Endothelial cell of hepatic sinusoid (primary cell): ENCODE results near the gene CYP2B6.
"Not testable (repeated sequence)": the region's sequence is repeated elsewhere in the genome, so short reads cannot be mapped to it uniquely, and the experiment has no call there.

Experiments used
- in situ Hi-C: cut with HindIII; loops from 2 replicates; pipeline ENCODE4 v1.10.0; 2017; ENCODE audit warnings: low sequenced_read_pairs

Gene CYP2B6

DNA sequence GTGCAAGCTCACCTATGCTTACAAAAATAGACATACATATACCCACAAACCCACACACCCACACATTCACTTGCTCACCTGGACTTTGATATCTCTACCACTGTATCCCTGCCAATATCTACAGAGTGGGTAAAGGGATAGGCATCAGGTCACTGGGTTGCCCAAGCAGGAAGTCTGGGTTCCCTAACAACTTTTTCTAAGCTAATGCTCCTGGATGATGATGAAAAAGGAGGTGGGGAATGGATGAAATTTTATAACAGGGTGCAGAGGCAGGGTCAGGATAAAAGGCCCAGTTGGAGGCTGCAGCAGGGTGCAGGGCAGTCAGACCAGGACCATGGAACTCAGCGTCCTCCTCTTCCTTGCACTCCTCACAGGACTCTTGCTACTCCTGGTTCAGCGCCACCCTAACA is at the start of gene CYP2B6:
Gene CYP2B6, plus strand, starts transcription at position 311 of the 410 bp plus-strand sequence. Its CDS starts 24 bp downstream, at position 335.
- in situ Hi-C loops, result no loop called here

DNA sequence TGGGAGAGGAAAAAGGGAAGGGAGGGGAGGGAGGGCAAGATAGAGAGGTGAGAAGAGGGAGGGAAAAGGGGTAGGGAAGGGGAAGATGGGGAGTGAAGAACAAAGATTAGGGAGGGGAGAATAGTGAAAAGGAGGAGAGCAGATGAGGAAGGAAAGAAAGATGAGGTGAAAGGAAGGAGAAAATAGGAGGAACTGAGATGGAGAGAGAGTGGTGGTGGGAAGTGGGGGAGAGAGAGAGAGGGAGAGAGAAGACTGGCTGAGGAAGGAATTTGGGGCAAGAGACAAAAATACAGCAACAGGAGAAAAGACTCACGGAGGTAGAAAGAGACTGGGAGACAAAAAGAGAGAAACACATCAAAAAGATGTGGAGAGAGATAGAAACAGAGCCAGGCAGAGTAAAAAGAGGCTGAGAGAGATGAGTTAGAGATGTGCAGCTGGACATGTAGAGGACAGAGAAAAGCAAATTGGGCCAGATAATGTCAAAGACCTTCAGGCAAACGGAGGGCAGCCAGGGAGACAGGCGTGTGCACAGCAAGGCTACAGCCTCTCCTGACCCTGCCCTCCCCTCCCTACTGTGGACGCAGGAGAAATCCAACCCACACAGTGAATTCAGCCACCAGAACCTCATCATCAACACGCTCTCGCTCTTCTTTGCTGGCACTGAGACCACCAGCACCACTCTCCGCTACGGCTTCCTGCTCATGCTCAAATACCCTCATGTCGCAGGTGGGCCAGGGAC is 49.4 kb upstream of the CYP2B6 start:
- in situ Hi-C loops, result no loop called here

DNA sequence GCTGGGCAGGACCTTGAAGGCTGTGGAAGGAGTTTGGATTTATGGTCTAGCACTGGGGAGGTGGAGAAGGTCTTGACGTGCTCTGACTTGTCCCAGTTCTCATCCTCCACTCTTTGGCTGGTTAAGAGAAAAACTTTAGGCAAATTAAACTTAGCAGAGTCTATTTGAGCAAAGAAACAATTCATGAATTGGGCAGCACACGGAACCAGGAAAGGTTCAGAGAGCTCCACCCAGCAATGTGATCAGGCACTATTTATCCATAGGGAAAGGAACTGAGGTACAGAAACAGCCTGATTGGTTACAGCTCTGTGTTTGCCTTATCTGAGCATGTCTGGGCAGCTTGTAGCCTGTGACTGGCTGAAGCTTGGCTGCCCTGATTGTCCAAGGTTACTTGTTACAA is 45.4 kb upstream of the CYP2B6 start:
- in situ Hi-C loops, result no loop called here

DNA sequence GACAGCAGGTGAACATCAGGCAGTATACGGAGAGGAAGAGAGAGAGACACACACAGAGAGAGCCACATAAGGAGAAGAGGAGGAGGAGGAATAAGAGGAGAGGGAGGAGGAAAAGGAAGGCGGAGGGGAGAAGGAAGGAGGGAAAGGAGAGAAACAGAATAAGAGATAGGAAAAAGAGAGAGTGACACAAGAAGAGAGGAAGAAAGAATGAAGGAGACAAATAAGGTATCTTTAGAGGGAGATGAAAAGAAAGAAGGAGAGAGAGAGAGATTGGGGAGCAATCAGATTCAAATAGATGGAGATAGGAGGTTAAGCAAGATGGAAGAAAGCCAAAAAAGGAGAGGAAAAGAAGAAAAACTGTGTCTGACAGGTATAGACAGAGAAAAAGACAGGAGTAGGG is 44.0 kb upstream of the CYP2B6 start:
- in situ Hi-C loops, result no loop called here

DNA sequence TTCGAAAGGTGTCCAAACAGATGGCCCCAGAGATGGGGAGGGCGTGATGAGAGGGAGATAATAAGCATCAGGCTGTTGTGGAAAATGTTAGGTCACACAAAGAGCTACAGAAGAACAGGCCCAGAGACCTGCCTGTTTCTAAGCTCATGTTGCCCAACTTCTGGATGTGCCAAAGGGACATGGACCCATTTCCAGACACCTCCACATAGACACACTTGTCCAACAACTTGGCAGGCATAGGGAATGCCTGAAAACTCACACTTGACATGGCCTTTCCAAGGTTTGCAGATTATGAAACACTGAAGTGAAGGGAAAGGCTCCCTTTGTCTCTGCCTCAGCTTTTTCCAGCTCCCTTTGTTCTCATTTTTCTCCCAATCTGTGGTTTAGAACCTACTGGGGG is 43.5 kb upstream of the CYP2B6 start:
- in situ Hi-C loops, result no loop called here

DNA sequence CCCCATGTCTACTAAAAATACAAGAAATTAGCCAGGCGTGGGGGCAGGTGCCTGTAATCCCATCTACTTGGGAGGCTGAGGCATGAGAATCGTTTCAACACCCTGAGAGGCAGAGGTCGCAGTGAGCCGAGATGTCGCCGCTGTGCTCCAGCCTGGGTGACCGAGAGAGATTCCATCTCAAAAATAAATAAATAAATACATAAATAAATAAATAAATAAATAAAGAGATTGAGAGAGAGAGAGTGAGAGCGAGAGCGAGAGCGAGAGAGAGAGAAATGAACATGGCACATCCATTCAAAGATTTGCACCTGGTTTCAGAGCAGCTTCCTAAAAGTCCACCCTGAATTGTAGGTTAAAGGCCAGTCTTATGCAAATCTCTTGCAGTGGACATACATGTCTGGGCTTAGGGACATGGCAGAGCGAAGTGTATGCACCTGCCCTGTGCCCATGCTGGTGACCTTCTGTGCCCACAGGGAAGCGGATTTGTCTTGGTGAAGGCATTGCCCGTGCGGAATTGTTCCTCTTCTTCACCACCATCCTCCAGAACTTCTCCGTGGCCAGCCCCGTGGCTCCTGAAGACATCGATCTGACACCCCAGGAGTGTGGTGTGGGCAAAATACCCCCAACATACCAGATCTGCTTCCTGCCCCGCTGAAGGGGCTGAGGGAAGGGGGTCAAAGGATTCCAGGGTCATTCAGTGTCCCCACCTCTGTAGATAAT is 42.3 kb upstream of the CYP2B6 start:
- in situ Hi-C loops, result no loop called here

DNA sequence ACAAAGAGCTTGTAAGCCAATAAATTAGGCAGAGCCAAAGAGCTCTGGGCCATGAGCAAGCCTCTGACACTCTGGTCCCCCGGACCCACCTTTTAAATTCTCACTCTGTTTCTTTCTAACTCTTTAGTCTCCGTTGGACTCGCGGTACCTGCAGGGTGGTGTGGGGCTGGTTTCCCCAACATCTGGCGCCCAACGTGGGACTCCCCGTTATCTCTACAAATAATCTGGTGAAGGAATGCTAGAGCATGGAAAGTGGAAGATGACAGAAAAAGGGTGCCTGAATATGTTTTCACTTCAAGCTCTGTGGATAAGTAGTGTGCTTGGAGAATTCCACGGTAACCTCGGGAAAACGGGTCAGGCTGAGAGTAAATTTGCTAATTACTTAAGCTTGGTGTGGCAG is 36.5 kb upstream of the CYP2B6 start:
- in situ Hi-C loops, result no loop called here

DNA sequence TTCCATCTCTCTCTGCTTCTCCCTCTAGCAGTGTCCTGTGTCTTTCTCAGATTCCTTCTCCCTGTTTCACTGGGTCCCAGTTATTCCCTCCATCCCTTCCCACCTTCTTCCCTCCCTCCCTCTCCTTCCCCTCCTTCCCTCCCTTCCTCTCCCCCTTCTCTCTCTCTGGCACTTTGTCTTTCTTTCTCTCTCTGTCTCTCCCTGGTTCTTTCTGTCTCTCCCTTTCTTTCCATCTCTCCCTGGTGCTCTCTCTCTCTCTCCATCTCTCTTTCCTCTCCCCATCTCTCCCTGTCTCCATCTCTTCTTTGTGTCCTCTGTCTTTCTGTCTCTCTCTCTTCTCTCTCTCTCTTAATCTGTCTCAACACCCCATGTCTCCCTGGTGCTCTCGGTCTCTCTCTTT is 31.7 kb upstream of the CYP2B6 start:
- in situ Hi-C loops, result no loop called here

DNA sequence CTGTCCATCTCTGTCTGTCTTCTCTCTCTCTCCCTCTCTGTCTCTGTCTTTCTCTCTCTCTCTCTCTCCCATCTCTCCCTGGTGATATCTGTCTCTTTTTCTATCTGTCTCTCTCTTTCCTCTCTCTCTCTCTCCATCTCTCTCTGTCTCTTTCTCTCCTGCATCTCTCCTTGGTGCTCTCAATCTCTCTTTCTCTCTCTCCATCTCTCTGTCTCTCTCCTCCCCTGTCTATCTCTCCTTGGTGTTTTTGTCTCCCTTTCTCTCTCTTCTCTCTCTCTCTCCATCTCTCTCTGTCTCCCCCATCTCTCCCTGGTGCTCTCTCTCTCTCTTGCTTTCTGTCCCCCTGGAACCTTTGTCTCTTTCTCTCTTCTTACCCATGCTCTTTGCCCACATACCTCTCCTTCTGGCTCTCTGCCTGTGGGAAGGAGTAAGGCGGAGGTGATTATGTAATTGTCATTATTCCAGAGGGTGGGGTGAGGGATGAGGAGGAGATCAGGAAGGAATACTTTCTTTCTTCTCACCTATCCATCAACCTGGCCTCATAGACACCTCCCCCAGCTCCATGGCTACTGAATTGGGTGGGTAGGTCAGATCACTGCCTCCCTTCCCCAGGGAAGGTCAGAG is 30.9 kb upstream of the CYP2B6 start:
- in situ Hi-C loops, result no loop called here

DNA sequence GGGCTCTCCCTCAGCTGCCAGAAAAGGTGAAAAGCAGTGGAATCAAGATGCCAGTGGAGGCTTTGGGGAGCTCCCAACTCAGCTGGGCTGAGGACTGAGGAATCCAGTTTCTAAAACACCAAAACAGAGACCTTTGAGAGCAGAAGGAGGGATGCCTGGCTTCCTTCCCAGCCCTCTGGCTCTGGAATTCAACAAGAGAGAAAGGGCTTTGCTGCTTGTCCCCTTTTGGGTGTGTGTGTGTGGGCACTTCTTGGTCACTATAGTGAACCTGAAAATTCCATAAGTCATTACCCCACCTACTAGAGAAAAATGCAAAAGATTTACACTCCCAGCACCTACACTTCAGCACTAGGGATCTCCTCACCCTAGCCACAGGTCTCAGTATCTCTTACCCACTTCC is 30.3 kb upstream of the CYP2B6 start:
- in situ Hi-C loops, result no loop called here

DNA sequence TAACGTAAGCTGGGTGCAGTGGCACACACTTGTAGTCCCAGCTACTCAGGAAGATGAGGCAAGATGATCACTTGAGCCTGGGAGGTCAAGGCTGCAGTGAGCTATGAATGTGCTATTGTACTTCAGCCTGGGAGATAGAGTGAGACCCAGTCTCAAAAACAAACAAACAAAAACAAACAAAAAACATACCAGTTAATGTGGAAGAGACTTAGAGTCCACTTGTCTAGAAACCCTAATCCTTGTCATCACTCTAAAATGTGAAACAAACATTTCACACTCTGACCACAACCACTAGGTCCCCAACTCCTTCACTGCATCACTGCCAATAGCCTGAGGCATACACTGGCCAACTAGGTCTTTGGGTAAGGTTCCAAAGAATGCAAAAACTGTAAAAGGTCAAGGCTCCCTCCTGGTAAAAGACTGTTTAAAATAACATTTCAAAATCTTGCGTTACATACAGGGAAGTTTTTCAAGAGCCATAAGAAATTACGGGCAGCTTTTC is 28.6 kb upstream of the CYP2B6 start:
- in situ Hi-C loops, result no loop called here

DNA sequence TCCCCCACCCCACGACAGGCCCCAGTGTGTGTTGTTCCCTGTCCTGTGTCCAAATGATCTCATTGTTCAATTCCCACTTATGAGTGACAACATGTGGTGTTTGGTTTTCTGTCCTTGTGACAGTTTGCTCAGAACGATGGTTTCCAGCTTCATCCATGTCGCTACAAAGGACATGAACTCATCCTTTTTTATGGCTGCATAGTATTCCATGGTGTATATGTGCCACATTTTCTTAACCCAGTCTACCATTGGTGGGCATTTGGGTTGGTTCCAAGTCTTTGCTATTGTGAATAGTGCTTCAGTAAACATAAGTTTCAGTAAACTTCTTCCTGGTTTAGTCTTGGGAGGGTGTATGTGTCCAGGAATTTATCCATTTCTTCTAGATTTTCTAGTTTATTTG is 26.7 kb upstream of the CYP2B6 start:
- in situ Hi-C loops, result not testable (repeated sequence)

DNA sequence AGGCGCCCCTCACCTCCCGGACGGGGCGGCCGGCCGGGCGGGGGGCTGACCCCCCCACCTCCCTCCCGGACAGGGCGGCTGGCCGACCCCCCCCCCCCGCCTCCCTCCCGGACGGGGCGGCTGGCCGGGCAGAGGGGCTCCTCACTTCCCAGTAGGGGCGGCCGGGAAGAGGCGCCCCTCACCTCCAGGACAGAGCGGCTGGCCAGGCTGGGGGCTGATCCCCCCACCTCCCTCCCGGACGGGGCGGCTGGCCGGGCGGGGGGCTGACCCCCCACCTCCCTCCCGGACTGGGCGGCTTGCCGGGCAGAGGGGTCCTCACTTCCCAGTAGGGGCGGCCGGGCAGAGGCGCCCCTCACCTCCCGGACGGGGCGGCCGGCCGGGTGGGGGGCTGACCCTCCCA is 25.7 kb upstream of the CYP2B6 start:
- in situ Hi-C loops, result not testable (repeated sequence)

DNA sequence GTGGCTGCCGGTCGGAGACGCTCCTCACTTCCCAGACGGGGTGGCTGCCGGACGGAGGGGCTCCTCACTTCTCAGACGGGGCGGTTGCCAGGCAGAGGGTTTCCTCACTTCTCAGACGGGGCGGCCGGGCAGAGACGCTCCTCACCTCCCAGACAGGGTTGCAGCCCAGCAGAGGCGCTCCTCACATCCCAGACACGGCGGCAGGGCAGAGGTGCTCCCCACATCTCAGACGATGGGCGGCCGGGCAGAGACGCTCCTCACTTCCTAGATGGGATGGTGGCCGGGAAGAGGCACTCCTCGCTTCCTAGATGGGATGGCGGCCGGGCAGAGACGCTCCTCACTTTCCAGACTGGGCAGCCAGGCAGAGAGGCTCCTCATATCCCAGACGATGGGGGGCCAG is 24.5 kb upstream of the CYP2B6 start:
- in situ Hi-C loops, result not testable (repeated sequence)

DNA sequence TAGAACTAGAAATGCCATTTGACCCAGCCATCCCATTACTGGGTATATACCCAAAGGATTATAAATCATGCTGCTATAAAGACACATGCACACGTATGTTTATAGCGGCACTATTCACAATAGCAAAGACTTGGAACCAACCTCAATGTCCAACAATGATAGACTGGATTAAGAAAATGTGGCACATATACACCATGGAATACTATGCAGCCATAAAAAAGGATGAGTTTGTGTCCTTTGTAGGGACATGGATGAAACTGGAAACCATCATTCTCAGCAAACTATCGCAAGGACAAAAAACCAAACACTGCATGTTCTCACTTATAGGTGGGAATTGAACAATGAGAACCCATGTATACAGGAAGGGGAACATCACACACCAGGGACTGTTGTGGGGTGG is 23.0 kb upstream of the CYP2B6 start:
- in situ Hi-C loops, result not testable (repeated sequence)

DNA sequence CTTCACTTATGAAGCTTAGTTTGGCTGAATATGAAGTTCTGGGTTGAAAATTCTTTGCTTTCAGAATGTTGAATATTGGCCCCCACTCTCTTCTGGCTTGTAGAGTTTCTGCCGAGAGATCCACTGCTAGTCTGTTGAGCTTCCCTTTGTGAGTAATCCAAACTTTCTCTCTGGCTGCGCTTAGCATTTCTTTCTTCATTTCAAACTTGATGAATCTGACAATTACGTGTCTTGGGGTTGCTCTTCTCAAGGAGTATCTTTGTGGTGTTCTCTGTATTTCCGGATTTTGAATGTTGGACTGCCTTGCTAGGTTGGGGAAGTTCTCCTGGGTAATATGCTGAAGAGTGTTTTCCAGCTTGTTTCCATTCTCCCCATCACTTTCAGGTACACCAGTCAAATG is 21.4 kb upstream of the CYP2B6 start:
- in situ Hi-C loops, result not testable (repeated sequence)

DNA sequence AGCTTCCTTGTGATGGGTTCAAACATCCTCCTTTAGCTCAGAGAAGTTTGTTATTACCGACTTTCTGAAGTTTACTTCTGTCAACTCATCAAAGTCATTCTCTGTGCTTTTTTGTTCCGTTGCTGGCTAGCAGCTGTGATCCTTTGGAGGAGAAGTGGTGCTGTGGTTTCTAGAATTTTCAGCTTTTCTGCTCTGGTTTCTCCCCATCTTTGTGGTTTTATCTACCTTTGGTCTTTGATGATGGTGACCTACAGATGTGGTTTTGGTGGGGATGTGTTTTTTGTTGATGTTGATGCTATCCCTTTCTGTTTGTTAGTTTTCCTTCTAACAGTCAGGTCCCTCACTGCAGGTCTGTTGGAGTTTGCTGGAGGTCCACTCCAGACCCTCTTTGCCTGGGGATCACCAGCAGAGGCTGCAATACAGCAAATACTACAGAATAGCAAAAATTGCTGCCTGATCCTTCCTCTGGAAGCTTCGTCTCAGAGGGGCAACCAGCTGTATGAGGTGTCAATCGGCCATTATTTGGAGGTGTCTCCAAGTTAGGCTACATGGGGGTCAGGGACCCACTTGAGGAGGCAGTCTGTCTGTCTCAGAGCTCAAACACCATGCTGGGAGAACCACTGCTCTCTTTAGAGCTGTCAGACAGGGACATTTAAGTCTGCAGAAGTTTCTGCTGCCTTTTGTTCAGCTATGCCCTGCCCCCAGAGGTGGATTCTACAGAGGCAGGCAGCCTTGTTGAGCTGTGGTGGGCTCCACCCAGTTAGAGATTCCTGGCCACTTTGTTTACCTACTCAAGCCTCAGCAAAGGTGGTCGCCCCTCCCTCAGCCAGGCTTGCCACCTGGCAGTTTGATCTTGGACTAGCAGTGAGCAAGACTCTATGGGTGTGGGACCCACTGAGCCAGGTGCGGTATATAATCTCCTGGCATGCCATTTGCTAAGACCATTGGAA is 20.4 kb upstream of the CYP2B6 start:
- in situ Hi-C loops, result not testable (repeated sequence)

DNA sequence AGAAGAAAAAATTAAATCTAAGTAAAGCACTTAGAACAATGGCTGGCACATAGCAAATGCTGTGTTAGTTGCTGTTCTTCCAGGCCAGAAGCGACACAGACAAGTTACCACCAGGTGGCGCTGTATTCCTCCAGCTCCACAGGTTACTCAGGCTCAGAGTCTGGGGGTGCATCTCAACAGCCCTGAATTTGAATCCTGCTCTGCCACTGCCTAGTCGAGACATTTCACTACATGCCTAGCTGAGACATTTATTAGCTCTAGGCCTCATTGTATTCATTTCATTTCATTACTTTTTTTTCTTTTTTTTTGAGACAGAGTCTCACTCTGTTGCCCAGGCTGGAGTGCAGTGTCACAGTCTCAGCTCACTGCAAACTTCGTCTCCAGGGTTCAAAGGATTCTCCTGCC is 16.4 kb upstream of the CYP2B6 start:
- in situ Hi-C loops, result no loop called here

DNA sequence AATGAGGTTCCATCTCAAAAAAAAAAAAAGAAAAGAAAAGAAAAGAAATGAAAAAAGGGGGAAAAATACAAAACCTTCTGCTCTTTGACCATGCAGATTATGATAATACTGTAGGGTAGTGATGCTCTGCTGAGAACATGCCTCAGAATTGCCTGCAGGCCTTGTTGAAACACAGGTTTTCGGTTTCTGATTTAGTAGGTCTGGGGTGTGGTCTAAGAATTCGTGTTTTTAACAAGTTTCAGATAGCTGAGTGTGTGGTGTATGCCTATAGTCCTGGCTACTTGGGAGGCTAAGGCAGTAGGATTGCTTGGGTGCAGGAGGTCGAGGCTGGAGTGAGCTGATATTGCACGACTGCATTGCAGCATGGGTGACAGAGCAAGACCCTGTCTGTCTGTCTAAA is 14.9 kb upstream of the CYP2B6 start:
- in situ Hi-C loops, result no loop called here

DNA sequence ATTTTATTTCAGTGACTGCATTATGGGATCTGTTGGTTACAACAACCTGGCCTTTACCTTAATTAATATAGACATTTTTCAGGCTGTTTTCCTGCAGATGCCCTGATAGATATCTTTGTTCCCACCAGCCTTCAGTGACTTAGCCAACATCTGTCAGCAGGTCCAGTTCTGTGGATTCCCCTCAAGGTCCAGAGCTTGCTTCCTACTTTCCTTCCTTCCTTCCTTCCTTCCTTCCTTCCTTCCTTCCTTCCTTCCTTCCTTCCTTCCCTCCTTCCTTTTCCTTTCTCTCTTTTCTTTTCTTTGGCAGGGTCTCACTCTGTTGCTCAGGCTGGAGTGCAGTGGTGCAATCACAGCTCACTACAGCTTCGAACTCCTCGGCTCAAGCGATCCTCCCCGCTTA is 14.4 kb upstream of the CYP2B6 start:
- in situ Hi-C loops, result no loop called here

DNA sequence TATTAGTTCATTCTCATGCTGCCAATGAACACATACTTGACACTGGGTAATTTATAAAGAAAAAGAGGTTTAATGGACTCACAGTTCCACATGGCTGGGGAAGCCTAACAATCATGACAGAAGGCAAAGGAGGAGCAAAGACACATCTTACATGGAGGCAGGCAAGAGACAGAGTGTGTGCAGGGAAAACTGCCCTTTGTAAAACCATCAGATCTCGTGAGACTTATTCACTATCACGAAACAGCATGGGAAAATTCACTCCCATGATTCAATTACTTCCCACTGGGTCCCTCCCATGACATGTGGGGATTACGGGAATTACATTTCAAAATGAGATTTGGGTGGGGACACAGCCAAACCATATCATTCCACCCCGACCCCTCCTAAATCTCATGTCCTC is 11.3 kb upstream of the CYP2B6 start:
- in situ Hi-C loops, result not testable (repeated sequence)
